PC-3 (cell line): ENCODE measurements around the gene SCD. TPM values are rescaled to one million over a fixed set of nuclear protein-coding genes. Genes with fewer than 3 reads are reported as not detected.

Experiments
- ATAC-seq: fragments of 200-7000 bp; cut with Tn5 transposase; 2 replicates; pipeline ENCODE4 v1.9.1; 2020; ENCODE audit warnings: mild to moderate bottlenecking, moderate library complexity
- BruUV-seq: library from RNA; stranded (reverse); fragments of 400-500 nt; replicated peaks from 2 replicates; lab custom pipeline; 2021; lab: Mats Ljungman, UMichigan
- CTCF ChIA-PET: fragments of 300-600 bp; sonication (Branson Sonifier 250); formaldehyde crosslinking; loops from one replicate; lab custom pipeline; 2022; ENCODE audit warnings: antibody characterized with exemption; lab: Charles Lee
- POLR2A ChIA-PET: fragments of 300-600 bp; sonication (Branson Sonifier 250); formaldehyde crosslinking; loops from one replicate; lab custom pipeline; 2022; ENCODE audit warnings: antibody characterized with exemption; ENCODE audit not compliant: unreplicated experiment; lab: Charles Lee
- DNase-seq: peaks from one replicate; pipeline ENCODE4 v3.0.0-alpha.2; 2015
- H2AFZ ChIP-seq: fragments of 300-600 bp; sonication (generic); 2 replicates; pipeline ENCODE4 v1.6.0; 2016; ENCODE audit warnings: antibody characterized with exemption, low read length
- H3F3A ChIP-seq: fragments of 300-600 bp; sonication (generic); one replicate; pipeline ENCODE4 v1.6.0; 2017; ENCODE audit warnings: antibody characterized with exemption, low read length, control low read depth, mild to moderate bottlenecking; ENCODE audit not compliant: unreplicated experiment
- H3K27ac ChIP-seq: fragments of 300-600 bp; sonication (generic); 2 replicates; pipeline ENCODE4 v1.5.1; 2016; ENCODE audit warnings: mild to moderate bottlenecking, low read length
- H3K27me3 ChIP-seq: fragments of 300-600 bp; sonication (generic); 2 replicates; pipeline ENCODE4 v1.6.1; 2016; ENCODE audit warnings: low read length, mixed read lengths
- H3K36me3 ChIP-seq: fragments of 300-600 bp; sonication (generic); 2 replicates; pipeline ENCODE4 v1.6.1; 2016; ENCODE audit warnings: low read depth, mixed run types, low read length, mixed read lengths
- H3K4me1 ChIP-seq: fragments of 300-600 bp; sonication (generic); 2 replicates; pipeline ENCODE4 v1.5.1; 2016; ENCODE audit warnings: low read length; ENCODE audit not compliant: insufficient read depth
- H3K4me2 ChIP-seq: fragments of 300-600 bp; sonication (generic); 2 replicates; pipeline ENCODE4 v1.6.0; 2016; ENCODE audit warnings: low read length
- H3K4me3 ChIP-seq: fragments of 300-600 bp; sonication (generic); 2 replicates; pipeline ENCODE4 v1.5.1; 2016; ENCODE audit warnings: mild to moderate bottlenecking, low read length, mixed read lengths
- H3K79me2 ChIP-seq: fragments of 300-600 bp; sonication (generic); 2 replicates; pipeline ENCODE4 v1.6.1; 2017; ENCODE audit warnings: low read length, mixed read lengths
- H3K9ac ChIP-seq: fragments of 300-600 bp; sonication (generic); 2 replicates; pipeline ENCODE4 v1.6.0; 2016; ENCODE audit warnings: mild to moderate bottlenecking, low read length
- H3K9me2 ChIP-seq: fragments of 300-600 bp; sonication (generic); replicated peaks from 2 replicates; pipeline ENCODE4 v1.6.1; 2016; ENCODE audit warnings: mixed run types, low read length, mixed read lengths
- H3K9me3 ChIP-seq: fragments of 300-600 bp; sonication (generic); 2 replicates; pipeline ENCODE4 v1.6.1; 2016; ENCODE audit warnings: low read length, mixed read lengths
- H4K20me1 ChIP-seq: fragments of 300-600 bp; sonication (generic); 2 replicates; pipeline ENCODE4 v1.6.1; 2016; ENCODE audit warnings: low read length, mixed read lengths
- EZH2 ChIP-seq: fragments of 300-600 bp; sonication (generic); IDR thresholded peaks from one replicate; pipeline ENCODE4 v1.6.1; 2017; ENCODE audit warnings: antibody characterized with exemption, mild to moderate bottlenecking, low read length; ENCODE audit not compliant: unreplicated experiment
- EZH2phosphoT487 ChIP-seq: fragments of 300-600 bp; sonication (generic); IDR thresholded peaks from 2 replicates; pipeline ENCODE4 v1.6.1; 2018; ENCODE audit warnings: mild to moderate bottlenecking, antibody characterized with exemption, low read length, borderline replicate concordance
- intact Hi-C: fragments of 100-400 bp; cut with micrococcal nuclease; formaldehyde crosslinking; loops from 2 replicates; pipeline ENCODE4 v1.9.0; 2023
- total RNA-seq: library from RNA; depleted of rRNA; stranded (reverse); fragments of >200 nt; gene quantifications from 2 replicates; pipeline ENCODE4 v1.2.3, GENCODE V29; 2014
- TF ChIP-seq, protein P1 (sequence below): fragments of 300-600 bp; sonication (generic); conservative IDR thresholded peaks from 2 replicates; pipeline ENCODE4 v1.5.1; 2017; ENCODE audit warnings: antibody characterized with exemption, low read depth, mild to moderate bottlenecking, low read length

SCD gene
- total RNA-seq, 1 experiment from 2014 or later: 121 TPM

DNA sequence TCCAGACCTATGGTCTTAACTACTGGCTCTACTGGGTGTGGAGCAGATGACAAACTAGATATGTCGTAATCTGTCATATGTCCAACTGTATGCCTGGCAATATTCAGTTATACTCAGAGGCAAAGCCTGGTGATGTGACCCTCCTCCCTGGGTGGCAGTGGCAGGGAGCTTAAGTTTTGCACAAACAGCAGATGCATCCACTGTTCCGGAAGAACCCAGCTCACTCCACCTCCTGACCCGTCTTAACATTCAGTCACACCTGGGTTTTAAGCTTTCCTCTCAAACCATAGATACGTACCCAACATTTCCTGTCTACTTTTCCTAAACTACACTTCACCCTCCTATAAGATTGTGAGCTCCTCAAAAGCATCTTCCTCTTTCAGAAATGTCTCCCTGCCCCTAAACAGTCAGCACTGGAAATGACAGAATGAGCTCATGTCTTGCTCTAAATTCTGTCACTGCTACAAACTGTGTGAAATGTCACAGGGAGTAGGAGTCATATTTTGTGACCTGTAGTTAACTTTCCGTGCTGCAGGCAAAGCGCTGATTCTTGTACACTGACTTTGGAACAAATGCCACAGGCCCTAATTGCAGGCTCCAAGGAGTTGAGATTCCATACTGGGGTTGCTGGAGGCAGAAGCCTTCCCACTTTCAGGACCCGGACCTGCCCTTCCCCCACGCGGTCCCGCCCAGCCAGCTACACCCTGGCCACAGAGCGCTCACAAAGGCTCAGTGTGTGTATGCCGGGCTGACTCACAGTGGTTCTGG lies 23.9 kb downstream of the SCD start:
- ChIA-PET POLR2A (interaction anchor here (0.6 to 1.5 kb wide), 5 partner anchors 11 to 523 kb away, joined by 3 to 14 read pairs (median 4); partner anchors contain the start of gene SCD), CTCF (no interaction called here)
- intact Hi-C loops: loop anchor here (2.0 to 5.0 kb wide), 2 partner anchors 24 to 84 kb away; partner anchors contain the start of genes BLOC1S2 and SCD
- Histone ChIP-seq H3K4me3 (peak overlapping the region; percentile 49), H3K27ac (peak overlapping the region; percentile 100), H3K4me2 (peak overlapping the region; percentile 83), H3K79me2 (peaks cover 22% of the 10 kb centered on the region), H3K9me2 (no peaks in the 10 kb centered on the region), H4K20me1 (no peaks in the 10 kb centered on the region), H3F3A (peaks cover 5% of the 10 kb centered on the region), H3K27me3 (no peaks in the 10 kb centered on the region), H3K9ac (peak overlapping the region; percentile 100), H3K4me1 (peaks cover 37% of the 10 kb centered on the region), H2AFZ (peak overlapping the region; percentile 54; the same call in 1 of the 2 replicates), H3K9me3 (no peaks in the 10 kb centered on the region), H3K36me3 (no peaks in the 10 kb centered on the region)
- BruUV-seq: TSS peak; percentile 19
- ATAC-seq (peak; percentile 73), DNase-seq (peak; percentile 82)
- TF ChIP-seq EZH2 (no peak), EZH2phosphoT487 (no peak)
- TF ChIP-seq, protein P1, sequence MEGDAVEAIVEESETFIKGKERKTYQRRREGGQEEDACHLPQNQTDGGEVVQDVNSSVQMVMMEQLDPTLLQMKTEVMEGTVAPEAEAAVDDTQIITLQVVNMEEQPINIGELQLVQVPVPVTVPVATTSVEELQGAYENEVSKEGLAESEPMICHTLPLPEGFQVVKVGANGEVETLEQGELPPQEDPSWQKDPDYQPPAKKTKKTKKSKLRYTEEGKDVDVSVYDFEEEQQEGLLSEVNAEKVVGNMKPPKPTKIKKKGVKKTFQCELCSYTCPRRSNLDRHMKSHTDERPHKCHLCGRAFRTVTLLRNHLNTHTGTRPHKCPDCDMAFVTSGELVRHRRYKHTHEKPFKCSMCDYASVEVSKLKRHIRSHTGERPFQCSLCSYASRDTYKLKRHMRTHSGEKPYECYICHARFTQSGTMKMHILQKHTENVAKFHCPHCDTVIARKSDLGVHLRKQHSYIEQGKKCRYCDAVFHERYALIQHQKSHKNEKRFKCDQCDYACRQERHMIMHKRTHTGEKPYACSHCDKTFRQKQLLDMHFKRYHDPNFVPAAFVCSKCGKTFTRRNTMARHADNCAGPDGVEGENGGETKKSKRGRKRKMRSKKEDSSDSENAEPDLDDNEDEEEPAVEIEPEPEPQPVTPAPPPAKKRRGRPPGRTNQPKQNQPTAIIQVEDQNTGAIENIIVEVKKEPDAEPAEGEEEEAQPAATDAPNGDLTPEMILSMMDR: no peak

DNA sequence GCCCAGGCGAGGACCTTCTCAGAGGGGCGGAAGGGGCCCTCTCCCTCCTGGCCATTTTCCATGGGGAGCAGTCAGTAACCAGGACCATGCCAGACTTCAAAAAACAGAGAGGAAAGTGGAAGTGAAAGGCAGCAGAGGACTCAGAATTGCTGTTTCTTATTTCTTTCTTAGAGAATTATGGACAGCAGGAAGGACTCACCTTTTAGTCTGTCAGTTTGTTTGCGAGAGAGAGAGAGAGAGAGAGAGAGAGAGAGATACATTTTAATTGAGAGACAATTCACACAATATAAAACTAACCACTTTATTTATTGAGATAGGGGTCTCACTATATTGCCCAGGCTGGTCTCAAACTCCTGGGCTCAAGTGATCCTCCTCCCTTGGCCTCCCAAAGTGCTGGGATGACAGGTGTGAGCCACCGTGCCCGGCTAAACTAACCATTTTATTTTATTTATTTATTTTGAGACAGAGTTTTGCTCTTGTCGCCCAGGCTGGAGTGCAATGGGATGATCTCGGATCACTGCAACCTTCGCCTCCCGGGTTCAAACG lies 24.5 kb downstream of the SCD start:
- peaks cover 37% of the 10 kb centered on the region for H3K4me1 ChIP-seq
- H3K9ac ChIP-seq: peak overlapping the region; percentile 100
- no peak for ATAC-seq
- H3K79me2 ChIP-seq: peaks cover 22% of the 10 kb centered on the region
- ChIA-PET POLR2A (interaction anchor here (0.6 to 1.5 kb wide), 4 partner anchors 22 to 522 kb away, joined by 3 to 14 read pairs (median 4); partner anchors contain the start of gene SCD), CTCF (interaction anchor here (0.7 kb wide), 1 partner anchor 36 kb away, joined by 5 read pairs; no protein-coding TSS in a partner anchor)
- no peaks in the 10 kb centered on the region for H4K20me1 ChIP-seq
- peak overlapping the region; percentile 100 for H3K27ac ChIP-seq
- peak overlapping the region; percentile 83 for H3K4me2 ChIP-seq
- peak overlapping the region; percentile 54; the same call in 1 of the 2 replicates for H2AFZ ChIP-seq
- no peaks in the 10 kb centered on the region for H3K36me3 ChIP-seq
- no peaks in the 10 kb centered on the region for H3K9me3 ChIP-seq
- BruUV-seq: no TSS peak
- TF ChIP-seq, protein P1: no peak
- TF ChIP-seq EZH2phosphoT487: no peak
- no peak for TF ChIP-seq EZH2
- intact Hi-C loops: loop anchor here (2.0 to 5.0 kb wide), 2 partner anchors 25 to 84 kb away; partner anchors contain the start of genes BLOC1S2 and SCD
- no peaks in the 10 kb centered on the region for H3K9me2 ChIP-seq
- DNase-seq: no peak
- H3K4me3 ChIP-seq: peak overlapping the region; percentile 49; the same call in 1 of the 2 replicates
- peaks cover 5% of the 10 kb centered on the region for H3F3A ChIP-seq
- no peaks in the 10 kb centered on the region for H3K27me3 ChIP-seq
